Tibial artery (tissue), 4 donors: ENCODE measurements around the gene PRKCG.

ENCODE experiments used
- DNase-seq, 2 donors: peaks; one replicate each; pipeline ENCODE4 v3.0.0-alpha.2; 2019
- H3K27ac ChIP-seq, 2 donors: fragments of 200-600 bp; sonication (generic) in 1 of 2; 1 replicate in 1 of 2; 2 replicates in 1 of 2; pipeline ENCODE4 v1.5.1; 2018 to 2019; ENCODE audit warnings: mild to moderate bottlenecking in 1 of 2
- H3K27me3 ChIP-seq, 2 donors: fragments of 200-600 bp; sonication (generic) in 1 of 2; one replicate each; pipeline versions ENCODE4 v1.5.1 to v1.6.0; 2016 to 2019
- H3K36me3 ChIP-seq, 3 donors: fragments of 200-600 bp; sonication (generic) in 2 of 3; one replicate each; pipeline ENCODE4 v1.5.1; 2016 to 2019; ENCODE audit warnings: mild to moderate bottlenecking in 2 of 3
- H3K4me1 ChIP-seq, 4 donors: fragments of 200-600 bp; sonication (generic) in 2 of 4; 1 replicate in 3 of 4; 2 replicates in 1 of 4; pipeline ENCODE4 v1.5.1; 2016 to 2019
- H3K4me3 ChIP-seq, 2 donors: fragments of 200-600 bp; sonication (generic) in 1 of 2; 1 replicate in 1 of 2; 2 replicates in 1 of 2; pipeline ENCODE4 v1.5.1; 2018 to 2019; ENCODE audit warnings: mild to moderate bottlenecking in 2 of 2
- H3K9me3 ChIP-seq, 3 donors: fragments of 200-600 bp; sonication (generic) in 1 of 3; one replicate each; pipeline ENCODE4 v1.5.1; 2016 to 2019
- intact Hi-C: fragments of 100-400 bp; cut with DNase I; formaldehyde crosslinking; loops from one replicate; pipeline ENCODE4 v1.15.0; 2023; ENCODE audit warnings: low total_unique reads
- TF ChIP-seq, protein P1 (sequence below), 2 experiments: fragments of 200-600 bp in 1 of 2; fragments of 450-650 bp in 1 of 2; IDR thresholded peaks; one replicate each; pipeline ENCODE4 v1.5.1; 2017 to 2019; ENCODE audit warnings: antibody characterized with exemption in 2 of 2, mild to moderate bottlenecking in 1 of 2, moderate library complexity in 1 of 2

The PRKCG gene

DNA sequence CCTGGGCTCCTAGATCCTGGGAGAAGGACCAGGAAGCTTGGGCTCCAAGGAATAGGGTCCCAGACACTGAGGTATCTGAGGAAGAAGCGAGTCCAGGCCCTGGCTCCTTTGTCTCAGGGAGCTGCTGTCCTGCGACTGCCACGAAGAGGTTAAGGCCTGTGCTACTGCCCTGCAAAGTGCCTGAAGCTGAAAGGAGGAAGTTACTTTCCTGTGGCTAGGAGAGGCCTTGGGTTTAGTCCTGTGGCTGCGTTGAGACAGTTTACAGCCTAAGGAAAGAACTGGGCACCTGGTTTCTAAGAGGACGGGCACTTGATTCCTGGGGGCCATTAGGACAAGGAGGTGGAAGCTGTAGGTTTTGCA is 11.5 kb upstream of the PRKCG start:
- TF ChIP-seq, protein P1, sequence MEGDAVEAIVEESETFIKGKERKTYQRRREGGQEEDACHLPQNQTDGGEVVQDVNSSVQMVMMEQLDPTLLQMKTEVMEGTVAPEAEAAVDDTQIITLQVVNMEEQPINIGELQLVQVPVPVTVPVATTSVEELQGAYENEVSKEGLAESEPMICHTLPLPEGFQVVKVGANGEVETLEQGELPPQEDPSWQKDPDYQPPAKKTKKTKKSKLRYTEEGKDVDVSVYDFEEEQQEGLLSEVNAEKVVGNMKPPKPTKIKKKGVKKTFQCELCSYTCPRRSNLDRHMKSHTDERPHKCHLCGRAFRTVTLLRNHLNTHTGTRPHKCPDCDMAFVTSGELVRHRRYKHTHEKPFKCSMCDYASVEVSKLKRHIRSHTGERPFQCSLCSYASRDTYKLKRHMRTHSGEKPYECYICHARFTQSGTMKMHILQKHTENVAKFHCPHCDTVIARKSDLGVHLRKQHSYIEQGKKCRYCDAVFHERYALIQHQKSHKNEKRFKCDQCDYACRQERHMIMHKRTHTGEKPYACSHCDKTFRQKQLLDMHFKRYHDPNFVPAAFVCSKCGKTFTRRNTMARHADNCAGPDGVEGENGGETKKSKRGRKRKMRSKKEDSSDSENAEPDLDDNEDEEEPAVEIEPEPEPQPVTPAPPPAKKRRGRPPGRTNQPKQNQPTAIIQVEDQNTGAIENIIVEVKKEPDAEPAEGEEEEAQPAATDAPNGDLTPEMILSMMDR (IDR thresholded peaks at IDR 0.05): no peak
- intact Hi-C loops: no loop called here
- peaks cover 32 to 50% (median 34%) of the 10 kb centered on the region in 3 donors for H3K36me3 ChIP-seq
- peak overlapping the region; percentile 83 to 86 for H3K4me3 ChIP-seq
- H3K27me3 ChIP-seq: no peaks in the 10 kb centered on the region
- peak overlapping the region; percentile 97 for H3K27ac ChIP-seq
- DNase-seq: no peak
- H3K9me3 ChIP-seq: no peaks in the 10 kb centered on the region
- H3K4me1 ChIP-seq: peaks cover 0 to 74% (median 58%) of the 10 kb centered on the region in 4 donors

DNA sequence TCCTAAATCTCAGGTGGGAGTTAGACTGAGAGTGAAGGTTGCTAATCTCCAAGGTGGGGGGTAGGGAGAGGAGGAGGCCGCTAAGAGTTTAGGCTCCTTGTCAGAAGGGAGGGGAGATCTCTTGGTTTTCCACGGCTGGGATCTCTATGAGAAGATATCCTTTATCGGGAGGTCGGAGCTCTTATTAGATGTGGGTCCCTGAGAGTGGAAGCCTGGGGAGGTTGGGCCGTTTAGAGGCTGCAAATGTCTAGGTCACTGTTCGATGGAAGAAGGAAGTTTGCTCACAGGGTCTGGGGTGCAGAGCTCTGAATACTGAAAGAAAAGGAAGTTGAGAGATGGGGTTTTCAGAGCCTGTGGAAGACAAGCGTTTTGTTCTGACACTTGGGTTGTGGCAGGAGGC is 10.5 kb upstream of the PRKCG start:
- Histone ChIP-seq H3K4me3 (no peak overlapping the region), H3K27me3 (no peaks in the 10 kb centered on the region), H3K36me3 (peaks cover 37 to 60% (median 43%) of the 10 kb centered on the region in 3 donors), H3K9me3 (no peaks in the 10 kb centered on the region), H3K4me1 (peaks cover 0 to 70% (median 50%) of the 10 kb centered on the region in 4 donors), H3K27ac (no peak overlapping the region)
- intact Hi-C loops: no loop called here
- TF ChIP-seq, protein P1 (IDR thresholded peaks at IDR 0.05): no peak
- no peak for DNase-seq

DNA sequence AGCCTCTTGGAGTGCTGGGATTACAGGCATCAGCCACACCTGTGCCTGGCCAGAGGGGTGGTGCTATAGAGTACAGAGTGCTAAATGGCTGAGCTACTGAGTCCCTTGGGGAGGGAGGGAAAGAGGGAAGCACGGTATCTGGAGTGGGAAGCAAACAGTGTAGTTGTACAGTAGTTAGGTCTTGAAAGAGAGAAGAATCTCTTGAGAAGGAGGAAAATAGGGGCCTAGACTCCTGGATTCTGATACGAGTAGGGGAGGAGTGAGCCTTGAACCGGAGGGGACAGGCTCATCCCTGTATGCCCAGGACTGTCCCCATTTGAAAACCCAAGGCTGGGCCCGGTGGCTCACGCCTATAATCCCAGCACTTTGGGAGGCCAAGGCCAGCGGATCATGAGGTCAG is 9.2 kb upstream of the PRKCG start:
- TF ChIP-seq, protein P1 (IDR thresholded peaks at IDR 0.05): no peak
- no peak overlapping the region for H3K27ac ChIP-seq
- intact Hi-C loops: no loop called here
- no peak overlapping the region for H3K4me3 ChIP-seq
- DNase-seq: no peak
- H3K9me3 ChIP-seq: no peaks in the 10 kb centered on the region
- peaks cover 37 to 65% (median 46%) of the 10 kb centered on the region in 3 donors for H3K36me3 ChIP-seq
- peaks cover 0 to 62% (median 43%) of the 10 kb centered on the region in 4 donors for H3K4me1 ChIP-seq
- H3K27me3 ChIP-seq: no peaks in the 10 kb centered on the region

DNA sequence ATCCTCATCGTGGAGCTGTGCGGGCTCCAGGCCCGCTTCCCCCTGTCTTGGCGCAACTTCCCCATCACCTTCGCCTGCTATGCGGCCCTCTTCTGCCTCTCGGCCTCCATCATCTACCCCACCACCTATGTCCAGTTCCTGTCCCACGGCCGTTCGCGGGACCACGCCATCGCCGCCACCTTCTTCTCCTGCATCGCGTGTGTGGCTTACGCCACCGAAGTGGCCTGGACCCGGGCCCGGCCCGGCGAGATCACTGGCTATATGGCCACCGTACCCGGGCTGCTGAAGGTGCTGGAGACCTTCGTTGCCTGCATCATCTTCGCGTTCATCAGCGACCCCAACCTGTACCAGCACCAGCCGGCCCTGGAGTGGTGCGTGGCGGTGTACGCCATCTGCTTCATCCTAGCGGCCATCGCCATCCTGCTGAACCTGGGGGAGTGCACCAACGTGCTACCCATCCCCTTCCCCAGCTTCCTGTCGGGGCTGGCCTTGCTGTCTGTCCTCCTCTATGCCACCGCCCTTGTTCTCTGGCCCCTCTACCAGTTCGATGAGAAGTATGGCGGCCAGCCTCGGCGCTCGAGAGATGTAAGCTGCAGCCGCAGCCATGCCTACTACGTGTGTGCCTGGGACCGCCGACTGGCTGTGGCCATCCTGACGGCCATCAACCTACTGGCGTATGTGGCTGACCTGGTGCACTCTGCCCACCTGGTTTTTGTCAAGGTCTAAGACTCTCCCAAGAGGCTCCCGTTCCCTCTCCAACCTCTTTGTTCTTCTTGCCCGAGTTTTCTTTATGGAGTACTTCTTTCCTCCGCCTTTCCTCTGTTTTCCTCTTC is 8.0 kb upstream of the PRKCG start:
- no peak for DNase-seq
- Histone ChIP-seq H3K27me3 (peaks cover 0 to 3% of the 10 kb centered on the region in 2 donors), H3K9me3 (no peaks in the 10 kb centered on the region), H3K36me3 (peaks cover 37 to 65% (median 46%) of the 10 kb centered on the region in 3 donors), H3K4me3 (no peak overlapping the region), H3K27ac (no peak overlapping the region), H3K4me1 (peaks cover 0 to 67% (median 47%) of the 10 kb centered on the region in 4 donors)
- intact Hi-C loops: no loop called here
- TF ChIP-seq, protein P1 (IDR thresholded peaks at IDR 0.05): no peak

DNA sequence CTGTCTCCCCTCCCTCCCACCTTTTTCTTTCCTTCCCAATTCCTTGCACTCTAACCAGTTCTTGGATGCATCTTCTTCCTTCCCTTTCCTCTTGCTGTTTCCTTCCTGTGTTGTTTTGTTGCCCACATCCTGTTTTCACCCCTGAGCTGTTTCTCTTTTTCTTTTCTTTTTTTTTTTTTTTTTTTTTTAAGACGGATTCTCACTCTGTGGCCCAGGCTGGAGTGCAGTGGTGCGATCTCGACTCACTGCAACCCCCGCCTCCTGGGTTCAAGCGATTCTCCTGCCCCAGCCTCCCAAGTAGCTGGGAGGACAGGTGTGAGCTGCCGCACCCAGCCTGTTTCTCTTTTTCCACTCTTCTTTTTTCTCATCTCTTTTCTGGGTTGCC is 7.4 kb upstream of the PRKCG start:
- H3K27ac ChIP-seq: no peak overlapping the region
- H3K27me3 ChIP-seq: peaks cover 0 to 7% of the 10 kb centered on the region in 2 donors
- no peaks in the 10 kb centered on the region for H3K9me3 ChIP-seq
- DNase-seq: no peak
- TF ChIP-seq, protein P1 (IDR thresholded peaks at IDR 0.05): no peak
- intact Hi-C loops: no loop called here
- peaks cover 0 to 72% (median 49%) of the 10 kb centered on the region in 4 donors for H3K4me1 ChIP-seq
- H3K36me3 ChIP-seq: peaks cover 37 to 65% (median 46%) of the 10 kb centered on the region in 3 donors
- H3K4me3 ChIP-seq: no peak overlapping the region
